Left lobe of liver (tissue), 2 donors: Measurements from ENCODE around the gene ZNF782. TPM values are rescaled to one million over a fixed set of nuclear protein-coding genes. Genes with fewer than 3 reads are reported as not detected.
"Not testable (repeated sequence)": the region's sequence is repeated elsewhere in the genome, so short reads cannot be mapped to it uniquely, and the experiment has no call there.

Source experiments
- ATAC-seq: fragments of 200-7000 bp; cut with Tn5 transposase; one replicate; pipeline ENCODE4 v1.9.1; 2020; ENCODE audit warnings: mild to moderate bottlenecking, moderate library complexity
- DNase-seq: peaks from one replicate; pipeline ENCODE4 v3.0.0-alpha.2; 2020; ENCODE audit warnings: low spot score
- total RNA-seq: library from RNA; stranded (reverse); gene quantifications from one replicate; pipeline ENCODE4 v1.2.1, GENCODE V29; 2021
- donor health status: DM: no; HTN: no; CAD: no; lungs with moderate emphysema.
- donor health status: DM: no; HTN: yes; CAD: no.

Gene ZNF782
- total RNA-seq: 3.5 TPM

- peak; percentile 95 for DNase-seq
- ATAC-seq: peak; percentile 94
Observed at GRCh38 chr9:96853781-96854650, at the start of gene ZNF782. TSS of gene ZNF782 (minus strand) at chr9:96854514. CDS start at chr9:96851961, 2,553 bp downstream.

- DNase-seq, ATAC-seq: not testable (repeated sequence)
Observed at GRCh38 chr9:96900010-96900409, 45.7 kb upstream of the ZNF782 start.

DNA sequence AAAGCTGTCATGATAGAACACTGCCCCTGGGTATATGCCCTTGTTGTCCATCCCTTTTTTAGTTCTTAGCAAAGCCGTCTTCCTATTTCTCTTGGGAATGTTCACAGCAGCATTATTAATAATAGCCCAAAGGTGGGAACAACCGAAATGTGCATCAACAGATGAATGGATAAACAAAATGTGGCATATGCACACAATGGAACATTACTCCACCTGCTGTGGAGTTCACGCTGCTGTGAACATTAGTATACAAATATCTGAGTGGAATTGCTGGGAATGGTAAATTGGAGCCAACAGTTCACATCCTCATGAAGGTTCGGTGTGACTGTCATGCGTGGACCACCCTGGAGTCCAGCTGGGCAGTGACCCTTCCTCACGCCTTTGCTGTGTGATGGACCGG is 37.8 kb upstream of the ZNF782 start:
- no peak for ATAC-seq
- no peak for DNase-seq

DNA sequence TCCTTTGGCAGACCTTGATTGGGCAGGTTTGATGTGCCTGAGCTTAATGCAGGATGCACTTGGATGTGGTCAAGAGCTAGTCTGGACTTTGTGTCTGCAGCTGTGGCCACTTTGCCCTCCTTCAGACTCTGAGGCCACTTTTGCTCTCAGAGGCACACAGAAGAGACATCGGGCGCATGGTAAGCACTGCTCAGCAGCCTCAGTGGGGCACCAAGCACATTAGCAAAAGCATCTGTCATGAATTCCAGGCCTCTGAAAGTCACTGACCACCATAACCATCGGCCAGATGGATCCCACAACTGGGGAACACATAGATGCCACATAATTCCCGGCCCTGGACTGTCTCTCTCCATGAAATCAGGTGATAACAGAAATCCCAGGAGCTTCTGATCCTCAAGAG is 34.3 kb upstream of the ZNF782 start:
- no peak for DNase-seq
- ATAC-seq: no peak

- ATAC-seq (no peak), DNase-seq (no peak)
Observed at GRCh38 chr9:96885424-96885823, 31.1 kb upstream of the ZNF782 start.

GRCh38 chr9:96884443-96884842 is 30.1 kb upstream of the ZNF782 start:
- ATAC-seq (no peak), DNase-seq (no peak)

GRCh38 chr9:96883922-96884321 is 29.6 kb upstream of the ZNF782 start:
- no peak for DNase-seq

GRCh38 chr9:96877269-96877668 is 23.0 kb upstream of the ZNF782 start:
- ATAC-seq: no peak
- no peak for DNase-seq

More at GRCh38 chr9:96883922-96884321, 29.6 kb upstream of the ZNF782 start:
- ATAC-seq: no peak

- ATAC-seq (peak; percentile 94), DNase-seq (peak; percentile 78)
Observed at GRCh38 chr9:96875461-96876142, 21.3 kb upstream of the ZNF782 start.

DNA sequence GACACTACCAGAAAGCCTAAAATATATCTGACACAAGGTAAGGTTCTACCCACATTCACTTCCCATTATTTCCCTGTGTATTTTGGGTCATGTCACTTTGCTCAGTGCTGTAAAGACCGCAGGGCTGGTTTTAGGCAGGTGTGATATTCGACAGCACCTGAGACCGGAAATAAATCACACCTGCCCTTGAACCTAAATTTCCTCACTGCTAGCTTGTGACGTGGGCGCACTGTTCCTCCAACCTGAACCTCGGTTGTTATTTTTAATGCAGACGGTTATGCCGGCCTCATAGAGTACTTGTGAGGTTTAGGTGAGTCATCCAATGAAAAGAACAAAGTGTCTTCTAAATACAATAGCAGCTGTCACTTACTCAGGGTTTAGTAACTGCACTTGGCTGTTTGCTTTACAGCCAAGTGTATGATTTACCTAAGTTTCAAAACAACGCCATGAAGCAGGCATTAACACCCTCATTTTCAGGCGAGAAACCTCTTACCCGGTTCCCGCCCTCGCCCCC is 20.7 kb upstream of the ZNF782 start:
- DNase-seq (no peak), ATAC-seq (peak; percentile 71)

- no peak for DNase-seq
- ATAC-seq: no peak
Observed at GRCh38 chr9:96874201-96874785, 20.0 kb upstream of the ZNF782 start.

- DNase-seq (no peak), ATAC-seq (no peak)
Observed at GRCh38 chr9:96871176-96871575, 16.9 kb upstream of the ZNF782 start.

DNA sequence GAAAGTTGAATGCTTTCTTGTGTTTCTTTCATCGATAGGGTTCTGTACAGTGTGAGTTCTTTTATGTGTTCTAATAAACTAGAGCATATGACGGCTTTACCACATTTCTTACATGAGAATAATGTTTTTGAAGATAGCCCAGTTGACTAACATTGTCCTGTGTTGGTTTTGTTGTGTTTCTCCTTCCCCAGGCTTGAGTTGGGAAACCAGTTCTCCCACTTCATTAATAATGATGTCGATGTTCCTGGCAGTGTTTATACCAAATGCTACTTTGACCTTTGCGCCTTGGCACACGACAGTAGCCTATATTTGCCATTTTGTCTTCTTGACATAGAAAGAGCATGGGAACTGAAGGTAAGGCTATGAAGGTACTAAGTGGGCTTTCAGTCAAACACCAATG is 14.4 kb upstream of the ZNF782 start:
- DNase-seq: no peak
- ATAC-seq: no peak

GRCh38 chr9:96867079-96867804 is 12.9 kb upstream of the ZNF782 start:
- DNase-seq (no peak), ATAC-seq (no peak)

DNA sequence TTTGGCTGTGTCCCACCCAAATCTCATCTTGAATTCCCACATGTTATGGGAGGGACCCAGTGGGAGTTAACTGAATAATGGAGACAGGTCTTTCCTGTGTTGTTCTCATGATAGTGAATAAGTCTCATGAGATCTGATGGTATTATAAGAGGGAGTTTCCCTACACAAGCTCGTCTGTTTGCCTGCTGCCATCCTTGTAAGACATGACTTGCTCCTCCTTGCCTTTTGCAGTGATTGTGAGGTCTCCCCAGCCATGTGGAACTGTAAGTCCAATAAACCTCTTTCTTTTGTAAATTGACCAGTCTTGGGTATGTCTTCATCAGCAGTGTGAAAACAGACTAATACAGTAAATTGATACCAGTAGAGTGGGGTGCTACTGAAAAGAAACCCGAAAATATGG is 10.9 kb upstream of the ZNF782 start:
- DNase-seq: not testable (repeated sequence)

GRCh38 chr9:96859461-96860198 is 5.3 kb upstream of the ZNF782 start:
- no peak for ATAC-seq
- DNase-seq: no peak

More for the DNA sequence above, 10.9 kb upstream of the ZNF782 start:
- ATAC-seq: not testable (repeated sequence)

DNA sequence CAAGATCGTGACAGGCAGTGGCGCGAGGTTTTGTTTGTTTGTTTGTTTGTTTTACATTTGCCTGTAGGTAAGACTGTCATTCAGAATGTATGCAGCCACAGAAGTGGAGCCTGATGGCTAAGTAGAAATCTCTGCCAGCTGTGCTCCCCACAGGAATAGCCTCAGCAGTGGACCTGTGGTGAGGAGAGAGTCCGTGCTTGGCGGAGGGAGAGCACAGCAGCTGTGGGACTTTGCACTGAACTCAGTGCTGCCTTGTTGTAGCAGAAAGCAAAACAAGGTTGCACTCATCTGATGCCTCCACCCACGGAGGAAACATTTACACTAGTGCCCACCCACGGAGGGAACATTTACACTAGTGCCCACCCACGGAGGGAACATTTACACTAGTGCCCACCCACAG is 4.4 kb upstream of the ZNF782 start:
- DNase-seq: no peak

DNA sequence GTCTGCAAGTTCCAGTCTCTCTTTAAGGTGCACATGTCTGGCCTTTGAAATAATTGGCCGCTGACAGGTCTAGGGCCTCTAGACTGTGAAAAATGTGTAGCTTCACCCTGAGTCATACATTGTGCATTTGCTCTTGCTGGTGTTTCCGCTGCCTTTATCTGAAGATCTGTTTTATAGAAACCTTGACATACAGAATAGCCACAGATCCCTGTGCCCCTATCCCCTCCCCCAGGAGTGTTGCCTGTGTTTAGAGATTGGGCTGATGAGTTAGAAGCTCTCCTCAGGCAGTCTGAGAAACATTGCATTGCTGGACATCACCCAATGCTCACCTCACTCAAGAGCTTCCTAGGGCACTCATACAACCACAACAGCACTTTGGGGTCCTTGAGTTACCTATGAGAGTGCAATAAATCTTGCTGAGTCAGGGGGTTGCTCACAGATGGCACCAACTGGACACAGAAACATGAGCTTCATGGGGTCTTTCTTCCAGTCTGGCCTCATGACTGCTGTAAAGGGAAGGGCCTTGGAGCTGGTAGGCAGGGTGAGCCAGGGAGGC is 3.8 kb upstream of the ZNF782 start:
- no peak for DNase-seq

More for the DNA sequence above, 4.4 kb upstream of the ZNF782 start:
- ATAC-seq: no peak

GRCh38 chr9:96856363-96857286 is 2.3 kb upstream of the ZNF782 start:
- DNase-seq (peak; percentile 60), ATAC-seq (peak; percentile 78)

More for the DNA sequence above, 3.8 kb upstream of the ZNF782 start:
- ATAC-seq: no peak
